Lung (tissue), 12 donors: ENCODE data around the gene ZFR2. TPM values are rescaled to one million over a fixed set of nuclear protein-coding genes. Genes with fewer than 3 reads are reported as not detected.

Experiments
- ATAC-seq: fragments of 200-7000 bp; cut with Tn5 transposase; one replicate; pipeline ENCODE4 v1.9.1; 2020; ENCODE audit warnings: moderate number of reproducible peaks; ENCODE audit not compliant: insufficient read depth, low FRiP score
- DNase-seq, 3 donors: peaks; one replicate each; pipeline ENCODE4 v3.0.0-alpha.2; 2013 to 2017
- H3K27ac ChIP-seq, 2 donors: one replicate each; pipeline ENCODE4 v1.5.1; 2013; ENCODE audit warnings: mild to moderate bottlenecking in 2 of 2, moderate library complexity in 2 of 2, control low read depth in 1 of 2, inconsistent platforms in 1 of 2, low read depth in 1 of 2, low read length in 1 of 2
- H3K27me3 ChIP-seq, 3 donors: one replicate each; pipeline ENCODE4 v1.5.1; 2013; ENCODE audit warnings: low read length in 2 of 3; ENCODE audit not compliant: control insufficient read depth in 3 of 3, insufficient read depth in 3 of 3
- H3K36me3 ChIP-seq, 4 donors: one replicate each; pipeline ENCODE4 v1.5.1; 2013; ENCODE audit warnings: low read length in 4 of 4, mild to moderate bottlenecking in 1 of 4, moderate library complexity in 1 of 4; ENCODE audit not compliant: control insufficient read depth in 4 of 4, insufficient read depth in 4 of 4
- H3K4me1 ChIP-seq, 5 donors: one replicate each; pipeline ENCODE4 v1.5.1; 2013; ENCODE audit warnings: low read length in 5 of 5, mild to moderate bottlenecking in 2 of 5, moderate library complexity in 1 of 5; ENCODE audit not compliant: control insufficient read depth in 5 of 5, insufficient read depth in 5 of 5
- H3K4me3 ChIP-seq: one replicate; pipeline ENCODE4 v1.5.1; 2013; ENCODE audit warnings: mild to moderate bottlenecking, control low read depth, moderate library complexity
- H3K9ac ChIP-seq, 2 donors: one replicate each; pipeline ENCODE4 v1.5.1; 2013; ENCODE audit warnings: low read length in 2 of 2, control low read depth in 1 of 2; ENCODE audit not compliant: insufficient read depth in 1 of 2
- H3K9me3 ChIP-seq, 4 donors: one replicate each; pipeline ENCODE4 v1.5.1; 2013; ENCODE audit warnings: low read length in 3 of 4, mild to moderate bottlenecking in 1 of 4, moderate library complexity in 1 of 4; ENCODE audit not compliant: control insufficient read depth in 4 of 4, insufficient read depth in 3 of 4
- CTCF ChIP-seq: IDR thresholded peaks from 2 replicates; pipeline ENCODE4 v1.5.1; 2012; ENCODE audit warnings: mild to moderate bottlenecking; ENCODE audit errors: control extremely low read depth, extremely low read depth
- WGBS, 2 donors: extraction: QIAGEN DNeasy Blood & Tissue Kit; methylation state at CpG; one replicate each; pipeline ENCODE4 v1.1.7; 2013; 5-methylcytosine and 5-hydroxymethylcytosine counted together
- polyA plus RNA-seq, 2 donors: library from polyadenylated mRNA; stranded (reverse); fragments of 200-250 nt; gene quantifications; one replicate each; pipeline ENCODE4 v1.2.1, GENCODE V29; 2013
- total RNA-seq, 2 donors: library from RNA; depleted of rRNA in 1 of 2; stranded (reverse); fragments of >200 nt in 1 of 2; gene quantifications; one replicate each; pipeline ENCODE4 v1.2.1, GENCODE V29; 2014 to 2021
- donor health status: control.
- donor health status: control.
- donor health status: Bipolar disorder and iron deficiency.
- donor health status: healthy.
- donor health status: DM: yes; HTN: yes; CAD: no.

Gene ZFR2
- total and polyA plus RNA-seq, 4 donors = 0.05 to 0.34 (median 0.19) TPM

- peaks cover 0 to 24% (median 13%) of the 10 kb centered on the region in 4 donors for H3K9me3 ChIP-seq
- TF ChIP-seq CTCF = no peak
- H3K4me1 ChIP-seq = no peaks in the 10 kb centered on the region
- H3K9ac ChIP-seq = no peak overlapping the region
- H3K27ac ChIP-seq = no peak overlapping the region
- ATAC-seq = no peak
- DNase-seq = no peak
- no peaks in the 10 kb centered on the region for H3K36me3 ChIP-seq
- no peak overlapping the region for H3K4me3 ChIP-seq
- WGBS, 2 donors = 74 to 84% methylated on average over 41 to 44 of the region's 44 CpGs
- H3K27me3 ChIP-seq = peaks cover 0 to under 1% (median 0%) of the 10 kb centered on the region in 3 donors
These were observed 89.7 kb downstream of the ZFR2 start for GRCh38 chr19:3778899-3779723.

- no peaks in the 10 kb centered on the region for H3K4me1 ChIP-seq
- H3K9me3 ChIP-seq = peaks cover 0 to 21% (median 13%) of the 10 kb centered on the region in 4 donors
- ATAC-seq = no peak
- DNase-seq = no peak
- no peak overlapping the region for H3K27ac ChIP-seq
- no peaks in the 10 kb centered on the region for H3K36me3 ChIP-seq
- 89 to 95% methylated on average over 35 to 37 of the region's 37 CpGs for WGBS, 2 donors
- H3K9ac ChIP-seq = no peak overlapping the region
- no peak for TF ChIP-seq CTCF
- no peaks in the 10 kb centered on the region for H3K27me3 ChIP-seq
- H3K4me3 ChIP-seq = no peak overlapping the region
These were observed 90.6 kb downstream of the ZFR2 start for GRCh38 chr19:3778104-3778867.

GRCh38 chr19:3776479-3777040, 92.3 kb downstream of the ZFR2 start:
- Histone ChIP-seq H3K9ac (no peak overlapping the region), H3K36me3 (no peaks in the 10 kb centered on the region), H3K9me3 (peaks cover 0 to 7% (median 4%) of the 10 kb centered on the region in 4 donors), H3K4me1 (no peaks in the 10 kb centered on the region), H3K4me3 (no peak overlapping the region), H3K27ac (no peak overlapping the region), H3K27me3 (no peaks in the 10 kb centered on the region)
- TF ChIP-seq CTCF = no peak
- 83 to 95% methylated on average over 1 of the region's 1 CpG for WGBS, 2 donors
- DNase-seq = no peak
- no peak for ATAC-seq
